Measurements from ENCODE around the gene CRYL1. TPM values are rescaled to one million over a fixed set of nuclear protein-coding genes. Genes with fewer than 3 reads are reported as not detected.

CRYL1 gene
- polyA plus RNA-seq, 2 of the 4 experiments (the other 2 are of a cell fraction) = 4.1 to 17.4 TPM

- TF ChIP-seq ZC3H11A (IDR thresholded peaks at IDR 0.05) = no peak
- no peak for TF ChIP-seq CEBPB (IDR thresholded peaks at IDR 0.05)
- TF ChIP-seq, protein P1, sequence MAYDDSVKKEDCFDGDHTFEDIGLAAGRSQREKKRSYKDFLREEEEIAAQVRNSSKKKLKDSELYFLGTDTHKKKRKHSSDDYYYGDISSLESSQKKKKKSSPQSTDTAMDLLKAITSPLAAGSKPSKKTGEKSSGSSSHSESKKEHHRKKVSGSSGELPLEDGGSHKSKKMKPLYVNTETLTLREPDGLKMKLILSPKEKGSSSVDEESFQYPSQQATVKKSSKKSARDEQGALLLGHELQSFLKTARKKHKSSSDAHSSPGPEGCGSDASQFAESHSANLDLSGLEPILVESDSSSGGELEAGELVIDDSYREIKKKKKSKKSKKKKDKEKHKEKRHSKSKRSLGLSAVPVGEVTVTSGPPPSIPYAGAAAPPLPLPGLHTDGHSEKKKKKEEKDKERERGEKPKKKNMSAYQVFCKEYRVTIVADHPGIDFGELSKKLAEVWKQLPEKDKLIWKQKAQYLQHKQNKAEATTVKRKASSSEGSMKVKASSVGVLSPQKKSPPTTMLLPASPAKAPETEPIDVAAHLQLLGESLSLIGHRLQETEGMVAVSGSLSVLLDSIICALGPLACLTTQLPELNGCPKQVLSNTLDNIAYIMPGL (CRISPR knock-in tag; IDR thresholded peaks at IDR 0.05; ENCODE audit: borderline replicate concordance) = no peak
- TF ChIP-seq KDM1A (IDR thresholded peaks at IDR 0.05; ENCODE audit: low read depth) = no peak
- no peak for TF ChIP-seq MYC (IDR thresholded peaks at IDR 0.05; ENCODE audit: borderline replicate concordance, low read length)
- TF ChIP-seq, protein P2, sequence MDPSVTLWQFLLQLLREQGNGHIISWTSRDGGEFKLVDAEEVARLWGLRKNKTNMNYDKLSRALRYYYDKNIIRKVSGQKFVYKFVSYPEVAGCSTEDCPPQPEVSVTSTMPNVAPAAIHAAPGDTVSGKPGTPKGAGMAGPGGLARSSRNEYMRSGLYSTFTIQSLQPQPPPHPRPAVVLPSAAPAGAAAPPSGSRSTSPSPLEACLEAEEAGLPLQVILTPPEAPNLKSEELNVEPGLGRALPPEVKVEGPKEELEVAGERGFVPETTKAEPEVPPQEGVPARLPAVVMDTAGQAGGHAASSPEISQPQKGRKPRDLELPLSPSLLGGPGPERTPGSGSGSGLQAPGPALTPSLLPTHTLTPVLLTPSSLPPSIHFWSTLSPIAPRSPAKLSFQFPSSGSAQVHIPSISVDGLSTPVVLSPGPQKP (IDR thresholded peaks at IDR 0.05; ENCODE audit: low read depth, low read length) = no peak
- TF ChIP-seq JUNB (IDR thresholded peaks at IDR 0.05) = no peak
These were observed 112.8 kb downstream of the CRYL1 start (continued) for GRCh38 chr13:20412691-20413355.

DNA sequence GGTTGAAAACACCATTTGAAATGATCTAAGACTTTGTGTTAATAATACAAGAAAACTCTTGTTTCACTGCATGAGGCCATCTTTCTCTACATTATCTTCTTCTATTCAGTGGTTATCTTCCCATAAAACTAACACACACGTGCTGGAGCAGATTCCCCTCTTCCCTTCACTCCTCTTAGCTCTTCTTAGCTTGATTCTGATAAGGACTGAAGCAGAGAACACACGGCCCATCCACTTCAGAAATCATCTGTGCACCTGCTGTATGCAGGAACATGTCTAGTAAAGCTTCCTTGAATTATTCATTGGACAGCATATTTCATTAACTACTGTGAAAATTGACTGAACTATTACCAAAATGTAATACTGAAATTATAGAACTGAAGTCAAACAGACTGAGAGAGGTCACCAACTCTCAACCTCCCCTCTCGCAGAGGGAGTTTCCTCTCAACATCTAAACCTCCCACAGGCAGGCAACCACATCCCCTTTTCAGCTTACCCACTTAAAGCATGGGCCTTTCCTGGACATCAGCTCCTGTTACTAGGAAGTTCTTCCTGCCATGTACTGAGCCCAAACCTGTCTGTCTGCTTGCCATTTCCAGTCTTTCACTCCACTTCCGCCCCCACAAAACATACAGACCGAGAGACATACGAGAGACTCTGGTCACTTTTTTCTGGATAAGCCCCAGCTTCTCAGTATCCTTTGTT, 113.9 kb downstream of the CRYL1 start:
- POLR2A ChIA-PET = no interaction called here

More for the DNA sequence above, 113.9 kb downstream of the CRYL1 start:
- CTCF ChIA-PET = no interaction called here
- Histone ChIP-seq H3K27ac (no peak overlapping the region), H3K4me2 (no peak overlapping the region), H3K4me1 (no peaks in the 10 kb centered on the region), H3K4me3 (no peak overlapping the region), H3K9me3 (no peaks in the 10 kb centered on the region)
- FAIRE-seq (no peak), DNase-seq (ENCODE audit: low read depth in 1 of 2, low spot score in 1 of 2) (no peak), ATAC-seq (no peak)
- WGBS (ENCODE audit: missing lambda C conversion rate) = 62% methylated on average over 6 of the region's 6 CpGs
- TF ChIP-seq KDM5A (IDR thresholded peaks at IDR 0.05) (no peak), CTCF (IDR thresholded peaks at IDR 0.05) (no peak), GATA3 (IDR thresholded peaks at IDR 0.05; ENCODE audit: borderline replicate concordance) (no peak), MYC (IDR thresholded peaks at IDR 0.05; ENCODE audit: borderline replicate concordance, low read length) (no peak), EP300 (IDR thresholded peaks at IDR 0.05) (no peak), HDAC2 (IDR thresholded peaks at IDR 0.05) (no peak), ZFP36 (IDR thresholded peaks at IDR 0.05; ENCODE audit: borderline replicate concordance, partially characterized antibody) (no peak), EHF (CRISPR knock-in tag; IDR thresholded peaks at IDR 0.05) (no peak), CBX8 (IDR thresholded peaks at IDR 0.05) (no peak), JUNB (IDR thresholded peaks at IDR 0.05) (no peak)
- TF ChIP-seq, protein P1 (CRISPR knock-in tag; IDR thresholded peaks at IDR 0.05; ENCODE audit: borderline replicate concordance) = no peak
